Cortex of kidney (tissue), 1 donor: ENCODE results near the gene SLC24A1.

ENCODE experiments used
- DNase-seq: peaks from one replicate; lab custom pipeline; 2025; lab: John Stamatoyannopoulos, UW

The SLC24A1 gene

GRCh38 chr15:65618560-65619109 lies 3.1 kb upstream of the SLC24A1 start:
- no peak for DNase-seq

GRCh38 chr15:65619626-65620290 lies 2.0 kb upstream of the SLC24A1 start:
- no peak for DNase-seq

- no peak for DNase-seq
These were observed 905 bp upstream of the SLC24A1 start for GRCh38 chr15:65620833-65621232.

- no peak for DNase-seq
These were observed 1.4 kb downstream of the SLC24A1 start for GRCh38 chr15:65623103-65623502.

- DNase-seq: no peak
These were observed 5.1 kb downstream of the SLC24A1 start for GRCh38 chr15:65626856-65627255.

- DNase-seq: no peak
These were observed 7.8 kb downstream of the SLC24A1 start for GRCh38 chr15:65629548-65629947.

- no peak for DNase-seq
These were observed 9.0 kb downstream of the SLC24A1 start for GRCh38 chr15:65630760-65631159.

- DNase-seq: no peak
These were observed 9.8 kb downstream of the SLC24A1 start for GRCh38 chr15:65631503-65631902.

- no peak for DNase-seq
These were observed 11.1 kb downstream of the SLC24A1 start for GRCh38 chr15:65632780-65633375.

GRCh38 chr15:65633752-65634151 lies 12.0 kb downstream of the SLC24A1 start:
- no peak for DNase-seq

- DNase-seq: no peak
These were observed 12.6 kb downstream of the SLC24A1 start for GRCh38 chr15:65634356-65634755.

- DNase-seq: no peak
These were observed 16.4 kb downstream of the SLC24A1 start for GRCh38 chr15:65638109-65638508.

GRCh38 chr15:65638681-65639089 lies 16.9 kb downstream of the SLC24A1 start:
- DNase-seq: no peak

- DNase-seq: no peak
These were observed 17.8 kb downstream of the SLC24A1 start for GRCh38 chr15:65639509-65639908.

GRCh38 chr15:65641768-65642475 lies 20.2 kb downstream of the SLC24A1 start:
- DNase-seq: no peak

- no peak for DNase-seq
These were observed 20.9 kb downstream of the SLC24A1 start for GRCh38 chr15:65642594-65642993.

GRCh38 chr15:65644282-65644681 lies 22.5 kb downstream of the SLC24A1 start:
- no peak for DNase-seq

GRCh38 chr15:65645392-65645791 lies 23.7 kb downstream of the SLC24A1 start:
- no peak for DNase-seq

- DNase-seq: no peak
These were observed 24.7 kb downstream of the SLC24A1 start for GRCh38 chr15:65646486-65646885.

GRCh38 chr15:65650312-65651041 lies 28.7 kb downstream of the SLC24A1 start:
- DNase-seq: no peak

GRCh38 chr15:65651042-65651322 lies 29.2 kb downstream of the SLC24A1 start:
- no peak for DNase-seq
